CD4-positive, alpha-beta memory T cell (primary cell): ENCODE data around the gene CHMP3. TPM values are rescaled to one million over a fixed set of nuclear protein-coding genes. Genes with fewer than 3 reads are reported as not detected.
A peak's percentile ranks its signal among the peaks of the same experiment; 100 is the strongest.

Experiments
- CTCF ChIA-PET: fragments of 350-600 bp; sonication (Branson Sonifier 250); formaldehyde crosslinking; loops from one replicate; lab custom pipeline; 2021; ENCODE audit warnings: inconsistent platforms; ENCODE audit not compliant: partially characterized antibody; lab: Charles Lee
- POLR2A ChIA-PET: fragments of 350-600 bp; sonication (Branson Sonifier 250); formaldehyde crosslinking; loops from one replicate; lab custom pipeline; 2021; ENCODE audit not compliant: partially characterized antibody; lab: Charles Lee
- DNase-seq, 5 donors: peaks; one replicate each; pipeline versions ENCODE4 v3.0.0 to v3.0.0-alpha.2; 2020 to 2022; ENCODE audit warnings: mixed read lengths in 1 of 5
- H3K27ac ChIP-seq: one replicate; pipeline ENCODE4 v1.7.0; 2013; ENCODE audit warnings: low read depth, low read length
- H3K27me3 ChIP-seq: 2 replicates; pipeline ENCODE4 v1.7.0; 2013; ENCODE audit warnings: mild to moderate bottlenecking, low read length, moderate library complexity; ENCODE audit not compliant: insufficient read depth
- H3K36me3 ChIP-seq: 2 replicates; pipeline ENCODE4 v1.7.0; 2013; ENCODE audit warnings: mild to moderate bottlenecking, low read length, moderate library complexity; ENCODE audit not compliant: insufficient read depth
- H3K4me1 ChIP-seq: 2 replicates; pipeline ENCODE4 v1.7.0; 2013; ENCODE audit warnings: mild to moderate bottlenecking, low read length, moderate library complexity; ENCODE audit not compliant: insufficient read depth
- H3K4me3 ChIP-seq, 2 donors: one replicate each; pipeline ENCODE4 v1.7.0; 2013; ENCODE audit warnings: low read length in 2 of 2, mild to moderate bottlenecking in 1 of 2
- H3K9me3 ChIP-seq, 2 donors: one replicate each; pipeline ENCODE4 v1.7.0; 2013; ENCODE audit warnings: low read length in 2 of 2, control low read depth in 1 of 2; ENCODE audit not compliant: control insufficient read depth in 1 of 2
- H3K27ac Mint-ChIP-seq, 7 donors: one replicate each; pipeline ENCODE4 v1.8.0; 2020 to 2021; ENCODE audit warnings: mixed read lengths in 7 of 7, mild to moderate bottlenecking in 6 of 7, inconsistent platforms in 3 of 7, moderate library complexity in 3 of 7
- H3K27me3 Mint-ChIP-seq, 2 donors: one replicate each; pipeline ENCODE4 v1.8.0; 2020 to 2021; ENCODE audit warnings: mixed read lengths in 2 of 2
- H3K36me3 Mint-ChIP-seq, 2 donors: one replicate each; pipeline ENCODE4 v1.8.0; 2020 to 2021; ENCODE audit warnings: mixed read lengths in 2 of 2, inconsistent platforms in 1 of 2, mild to moderate bottlenecking in 1 of 2
- H3K4me1 Mint-ChIP-seq, 4 donors: one replicate each; pipeline ENCODE4 v1.8.0; 2020 to 2021; ENCODE audit warnings: mixed read lengths in 4 of 4, mild to moderate bottlenecking in 1 of 4
- H3K4me3 Mint-ChIP-seq, 8 donors: one replicate each; pipeline ENCODE4 v1.8.0; 2020 to 2021; ENCODE audit warnings: mixed read lengths in 8 of 8, mild to moderate bottlenecking in 7 of 8, moderate library complexity in 6 of 8, inconsistent platforms in 3 of 8
- H3K9me3 Mint-ChIP-seq, 8 donors: one replicate each; pipeline ENCODE4 v1.8.0; 2020 to 2021; ENCODE audit warnings: mixed read lengths in 8 of 8, mild to moderate bottlenecking in 5 of 8, inconsistent platforms in 3 of 8, moderate library complexity in 1 of 8
- intact Hi-C: fragments of 100-400 bp; cut with micrococcal nuclease; formaldehyde crosslinking; loops from one replicate; pipeline ENCODE4 v1.15.1; 2023
- polyA plus RNA-seq, 2 donors: library from polyadenylated mRNA; unstranded; fragments of 300-500 nt; fragmentation: Illumina TruSeq; gene quantifications; one replicate each; pipeline ENCODE4 v1.2.3, GENCODE V29; 2021
- total RNA-seq, 2 experiments: library from RNA; stranded (reverse); gene quantifications; one replicate each; pipeline ENCODE4 v1.2.3, GENCODE V29; 2021

Gene CHMP3
- total and polyA plus RNA-seq, 4 experiments from 2014 or later, result 78.5 to 83.6 (median 82.3) TPM

GRCh38 chr2:86482034-86482433, 81.2 kb downstream of the CHMP3 start:
- Mint-ChIP-seq H3K27me3 (no peaks in the 10 kb centered on the region), H3K4me1 (peaks cover 5 to 15% (median 11%) of the 10 kb centered on the region in 4 donors), H3K4me3 (no peak overlapping the region), H3K9me3 (no peaks in the 10 kb centered on the region), H3K27ac (peak overlapping the region in 4 of 7 donors; percentile 12 to 92 (median 50)), H3K36me3 (peaks cover 89 to 97% of the 10 kb centered on the region in 2 donors)
- H3K36me3 ChIP-seq, result peaks cover 94% of the 10 kb centered on the region
- H3K4me1 ChIP-seq, result no peaks in the 10 kb centered on the region
- POLR2A ChIA-PET, result interaction anchor here (1.2 kb wide), 1 partner anchor 10 kb away, joined by 3 read pairs; no protein-coding TSS in a partner anchor
- CTCF ChIA-PET, result no interaction called here
- H3K4me3 ChIP-seq, result no peak overlapping the region
- H3K27me3 ChIP-seq, result no peaks in the 10 kb centered on the region
- no peak overlapping the region for H3K27ac ChIP-seq
- no peaks in the 10 kb centered on the region for H3K9me3 ChIP-seq
- intact Hi-C loops, result no loop called here
- no peak for DNase-seq

- Mint-ChIP-seq H3K9me3 (no peaks in the 10 kb centered on the region), H3K4me3 (no peak overlapping the region), H3K27me3 (no peaks in the 10 kb centered on the region), H3K36me3 (peaks cover 84 to 96% of the 10 kb centered on the region in 2 donors), H3K4me1 (peaks cover 6 to 17% (median 15%) of the 10 kb centered on the region in 4 donors), H3K27ac (peak overlapping the region in 4 of 7 donors; percentile 23 to 53 (median 44))
- Histone ChIP-seq H3K36me3 (peaks cover 92% of the 10 kb centered on the region), H3K4me1 (no peaks in the 10 kb centered on the region), H3K27ac (no peak overlapping the region), H3K9me3 (no peaks in the 10 kb centered on the region), H3K27me3 (no peaks in the 10 kb centered on the region), H3K4me3 (no peak overlapping the region)
- intact Hi-C loops, result no loop called here
- POLR2A ChIA-PET, result interaction anchor here (0.6 to 1.9 kb wide), 4 partner anchors 8 to 39 kb away, joined by 3 to 5 read pairs (median 4); partner anchors contain the start of gene KDM3A
- CTCF ChIA-PET, result interaction anchor here (3.2 kb wide), 1 partner anchor 259 kb away, joined by 10 read pairs; no protein-coding TSS in a partner anchor
- DNase-seq, result no peak
Observed at GRCh38 chr2:86480105-86480504, 83.1 kb downstream of the CHMP3 start.

DNA sequence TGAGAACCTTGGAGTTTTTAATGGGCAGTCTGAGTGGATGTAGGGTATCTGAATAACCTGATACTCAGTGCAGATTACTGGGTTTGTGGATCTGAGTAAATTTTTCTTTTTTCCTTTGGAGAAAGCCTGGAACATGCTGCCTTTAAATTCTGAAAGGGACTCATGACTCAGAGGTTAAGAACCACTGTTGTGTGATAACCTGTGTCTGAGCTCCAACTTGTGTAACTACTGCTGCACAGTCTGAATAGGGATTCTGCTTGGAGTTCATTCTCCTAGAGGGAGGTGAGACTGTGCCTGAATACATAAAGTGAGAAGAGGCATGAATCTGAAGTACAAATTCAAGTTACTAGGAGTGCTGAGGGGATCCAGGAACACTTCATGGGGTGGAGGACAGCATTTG, 85.9 kb downstream of the CHMP3 start:
- no peaks in the 10 kb centered on the region for H3K27me3 ChIP-seq
- H3K9me3 Mint-ChIP-seq, result no peaks in the 10 kb centered on the region
- H3K4me1 ChIP-seq, result no peaks in the 10 kb centered on the region
- H3K4me3 ChIP-seq, result no peak overlapping the region
- intact Hi-C loops, result no loop called here
- no peaks in the 10 kb centered on the region for H3K27me3 Mint-ChIP-seq
- ChIA-PET CTCF (interaction anchor here (0.8 to 1.0 kb wide), 2 partner anchors 10 to 198 kb away, joined by 3 read pairs; no protein-coding TSS in a partner anchor), POLR2A (interaction anchor here (2.2 kb wide), 1 partner anchor 37 kb away, joined by 9 read pairs; the partner anchor contains the start of gene KDM3A)
- H3K36me3 Mint-ChIP-seq, result peaks cover 74 to 93% of the 10 kb centered on the region in 2 donors
- H3K27ac ChIP-seq, result no peak overlapping the region
- no peak overlapping the region for H3K4me3 Mint-ChIP-seq
- peaks cover 18 to 26% (median 23%) of the 10 kb centered on the region in 4 donors for H3K4me1 Mint-ChIP-seq
- DNase-seq, result no peak
- H3K9me3 ChIP-seq, result no peaks in the 10 kb centered on the region
- peak overlapping the region in 4 of 7 donors; percentile 15 to 75 (median 27) for H3K27ac Mint-ChIP-seq
- H3K36me3 ChIP-seq, result peaks cover 88% of the 10 kb centered on the region

GRCh38 chr2:86476918-86477317, 86.3 kb downstream of the CHMP3 start:
- ChIA-PET CTCF (interaction anchor here (0.8 kb wide), 1 partner anchor 10 kb away, joined by 3 read pairs; no protein-coding TSS in a partner anchor), POLR2A (interaction anchor here (2.2 kb wide), 1 partner anchor 36 kb away, joined by 9 read pairs; the partner anchor contains the start of gene KDM3A)
- H3K4me3 Mint-ChIP-seq, result no peak overlapping the region
- H3K27ac ChIP-seq, result no peak overlapping the region
- peaks cover 20 to 26% (median 22%) of the 10 kb centered on the region in 4 donors for H3K4me1 Mint-ChIP-seq
- H3K27ac Mint-ChIP-seq, result peak overlapping the region in 5 of 7 donors; percentile 15 to 77 (median 36)
- intact Hi-C loops, result no loop called here
- H3K9me3 Mint-ChIP-seq, result no peaks in the 10 kb centered on the region
- peaks cover 87% of the 10 kb centered on the region for H3K36me3 ChIP-seq
- no peak overlapping the region for H3K4me3 ChIP-seq
- no peaks in the 10 kb centered on the region for H3K4me1 ChIP-seq
- no peaks in the 10 kb centered on the region for H3K27me3 Mint-ChIP-seq
- no peaks in the 10 kb centered on the region for H3K27me3 ChIP-seq
- no peak for DNase-seq
- H3K9me3 ChIP-seq, result no peaks in the 10 kb centered on the region
- peaks cover 73 to 92% of the 10 kb centered on the region in 2 donors for H3K36me3 Mint-ChIP-seq

DNA sequence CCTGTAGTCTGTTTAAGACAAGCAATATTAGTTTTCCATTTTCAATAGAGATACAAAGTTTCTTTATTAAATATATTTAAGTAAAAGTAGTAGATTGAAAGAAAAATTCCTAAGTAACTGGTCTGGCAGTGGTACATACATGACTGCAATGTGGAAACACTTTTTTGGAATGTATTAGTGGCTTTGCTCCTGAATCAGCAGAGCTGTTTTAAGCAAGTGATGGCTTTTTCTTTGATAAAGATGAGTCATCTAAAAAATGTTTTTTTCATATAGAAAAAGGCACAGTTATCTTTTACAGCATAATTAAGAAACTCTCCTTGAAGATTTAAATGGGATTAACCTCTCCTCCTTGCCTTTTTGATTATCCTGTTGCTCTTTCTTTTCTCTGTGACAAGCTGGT, 87.2 kb downstream of the CHMP3 start:
- DNase-seq, result no peak
- no peaks in the 10 kb centered on the region for H3K9me3 Mint-ChIP-seq
- H3K4me1 Mint-ChIP-seq, result peaks cover 20 to 30% (median 22%) of the 10 kb centered on the region in 4 donors
- peak overlapping the region in 5 of 7 donors; percentile 15 to 87 (median 77) for H3K27ac Mint-ChIP-seq
- Histone ChIP-seq H3K4me1 (no peaks in the 10 kb centered on the region), H3K36me3 (peaks cover 86% of the 10 kb centered on the region), H3K4me3 (no peak overlapping the region), H3K9me3 (no peaks in the 10 kb centered on the region), H3K27ac (no peak overlapping the region), H3K27me3 (no peaks in the 10 kb centered on the region)
- POLR2A ChIA-PET, result interaction anchor here (2.2 kb wide), 1 partner anchor 35 kb away, joined by 9 read pairs; the partner anchor contains the start of gene KDM3A
- no peaks in the 10 kb centered on the region for H3K27me3 Mint-ChIP-seq
- CTCF ChIA-PET, result interaction anchor here (1.1 kb wide), 1 partner anchor 9 kb away, joined by 3 read pairs; no protein-coding TSS in a partner anchor
- H3K36me3 Mint-ChIP-seq, result peaks cover 76 to 91% of the 10 kb centered on the region in 2 donors
- no peak overlapping the region for H3K4me3 Mint-ChIP-seq
- intact Hi-C loops, result no loop called here

GRCh38 chr2:86471637-86472036, 91.6 kb downstream of the CHMP3 start:
- Mint-ChIP-seq H3K36me3 (peaks cover 59 to 90% of the 10 kb centered on the region in 2 donors), H3K4me3 (no peak overlapping the region), H3K4me1 (peaks cover 39 to 60% (median 48%) of the 10 kb centered on the region in 4 donors), H3K9me3 (no peaks in the 10 kb centered on the region), H3K27me3 (no peaks in the 10 kb centered on the region), H3K27ac (peak overlapping the region in 2 of 7 donors; percentile 48 to 50)
- Histone ChIP-seq H3K27me3 (no peaks in the 10 kb centered on the region), H3K9me3 (no peaks in the 10 kb centered on the region), H3K4me3 (no peak overlapping the region), H3K27ac (no peak overlapping the region), H3K4me1 (peaks cover 33% of the 10 kb centered on the region), H3K36me3 (peaks cover 63% of the 10 kb centered on the region)
- ChIA-PET CTCF (no interaction called here), POLR2A (interaction anchor here (0.5 to 1.0 kb wide), 3 partner anchors 9 to 287 kb away, joined by 3 to 4 read pairs (median 4); partner anchors contain the start of gene KDM3A)
- intact Hi-C loops, result no loop called here
- no peak for DNase-seq

DNA sequence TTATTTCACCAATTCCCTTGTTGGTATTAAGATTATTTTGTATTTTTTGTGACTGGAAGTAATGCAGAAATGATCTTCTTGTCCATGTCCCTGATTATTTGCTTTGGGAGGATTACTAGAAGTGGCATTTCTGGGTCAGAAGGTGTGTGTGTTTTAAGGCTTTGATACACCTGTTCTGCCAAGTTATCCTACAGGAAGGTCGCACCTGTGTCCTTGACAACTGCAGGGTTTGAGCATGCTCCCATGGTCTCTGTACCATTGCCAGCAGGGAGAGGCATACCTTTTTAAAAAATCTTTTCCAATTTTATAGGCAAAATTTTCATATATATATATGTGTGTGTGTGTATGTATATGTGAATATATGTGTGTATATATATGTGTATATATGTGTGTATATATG, 92.4 kb downstream of the CHMP3 start:
- CTCF ChIA-PET, result no interaction called here

More for the DNA sequence above, 92.4 kb downstream of the CHMP3 start:
- peaks cover 57 to 91% of the 10 kb centered on the region in 2 donors for H3K36me3 Mint-ChIP-seq
- Histone ChIP-seq H3K9me3 (no peaks in the 10 kb centered on the region), H3K36me3 (peaks cover 63% of the 10 kb centered on the region), H3K27me3 (no peaks in the 10 kb centered on the region), H3K4me3 (no peak overlapping the region), H3K27ac (no peak overlapping the region), H3K4me1 (peaks cover 40% of the 10 kb centered on the region)
- POLR2A ChIA-PET, result interaction anchor here (6.3 kb wide), 1 partner anchor 29 kb away, joined by 62 read pairs; the partner anchor contains the start of gene KDM3A
- no peaks in the 10 kb centered on the region for H3K27me3 Mint-ChIP-seq
- DNase-seq, result no peak
- intact Hi-C loops, result no loop called here
- H3K27ac Mint-ChIP-seq, result peak overlapping the region in 3 of 7 donors; percentile 3 to 61 (median 57)
- H3K4me3 Mint-ChIP-seq, result no peak overlapping the region
- H3K9me3 Mint-ChIP-seq, result no peaks in the 10 kb centered on the region
- peaks cover 37 to 60% (median 51%) of the 10 kb centered on the region in 4 donors for H3K4me1 Mint-ChIP-seq
